OCI-LY7 (cell line): ENCODE results near the gene AKAP13. TPM values are rescaled to one million over a fixed set of nuclear protein-coding genes. Genes with fewer than 3 reads are reported as not detected.

Experiments
- BruUV-seq: library from RNA; stranded (reverse); fragments of 400-500 nt; replicated peaks from 2 replicates; lab custom pipeline; 2021; lab: Mats Ljungman, UMichigan
- CTCF ChIA-PET: fragments of 300-600 bp; sonication (Branson Sonifier 250); formaldehyde crosslinking; loops from one replicate; lab custom pipeline; 2022; ENCODE audit warnings: antibody characterized with exemption; ENCODE audit not compliant: unreplicated experiment; lab: Charles Lee
- POLR2A ChIA-PET: fragments of 300-600 bp; sonication (Branson Sonifier 250); formaldehyde crosslinking; loops from one replicate; lab custom pipeline; 2022; ENCODE audit warnings: antibody characterized with exemption; lab: Charles Lee
- DNase-seq: peaks from one replicate; pipeline ENCODE4 v3.0.0-alpha.2; 2015; ENCODE audit warnings: low spot score
- H2AFZ ChIP-seq: fragments of 200-600 bp; sonication (generic), shearing (Covaris generic); 2 replicates; pipeline ENCODE4 v1.6.1; 2014; ENCODE audit warnings: mild to moderate bottlenecking, antibody characterized with exemption, low read length, moderate library complexity
- H3K27ac ChIP-seq: fragments of 200-600 bp; sonication (generic); 2 replicates; pipeline ENCODE4 v1.5.1; 2014; ENCODE audit warnings: mixed run types, low read depth, mild to moderate bottlenecking, moderate library complexity, low read length, inconsistent platforms; ENCODE audit not compliant: poor library complexity, severe bottlenecking
- H3K36me3 ChIP-seq: fragments of 200-600 bp; sonication (generic); 2 replicates; pipeline ENCODE4 v1.6.1; 2014; ENCODE audit warnings: mild to moderate bottlenecking, antibody characterized with exemption, low read length, moderate library complexity, mixed read lengths; ENCODE audit not compliant: insufficient read depth
- H3K4me1 ChIP-seq: fragments of 200-600 bp; sonication (generic); 2 replicates; pipeline ENCODE4 v1.5.1; 2014; ENCODE audit warnings: mild to moderate bottlenecking, low read length; ENCODE audit not compliant: insufficient read depth, poor library complexity, severe bottlenecking
- H3K4me2 ChIP-seq: fragments of 200-600 bp; sonication (generic); 2 replicates; pipeline ENCODE4 v1.6.1; 2014; ENCODE audit warnings: mild to moderate bottlenecking, low read length
- H3K4me3 ChIP-seq: fragments of 200-600 bp; sonication (generic); 2 replicates; pipeline ENCODE4 v1.5.1; 2014; ENCODE audit warnings: mild to moderate bottlenecking, low read depth, low read length; ENCODE audit not compliant: poor library complexity, severe bottlenecking
- H3K79me2 ChIP-seq: fragments of 200-600 bp; sonication (generic); 2 replicates; pipeline ENCODE4 v1.6.1; 2016; ENCODE audit warnings: low read depth, mild to moderate bottlenecking, low read length, moderate library complexity, mixed read lengths; ENCODE audit not compliant: insufficient read depth
- H3K9me2 ChIP-seq: fragments of 200-600 bp; sonication (generic); 2 replicates; pipeline ENCODE4 v1.6.1; 2016; ENCODE audit warnings: mild to moderate bottlenecking, low read length, mixed read lengths; ENCODE audit not compliant: insufficient read depth
- H3K9me3 ChIP-seq: fragments of 200-600 bp; sonication (generic); 2 replicates; pipeline ENCODE4 v1.6.1; 2014; ENCODE audit warnings: mild to moderate bottlenecking, mixed run types, low read length, mixed read lengths
- H4K20me1 ChIP-seq: fragments of 200-600 bp; sonication (generic); 2 replicates; pipeline ENCODE4 v1.6.1; 2014; ENCODE audit warnings: mild to moderate bottlenecking, antibody characterized with exemption, low read length, moderate library complexity, mixed read lengths; ENCODE audit not compliant: insufficient read depth
- EZH2phosphoT487 ChIP-seq: fragments of 200-600 bp; sonication (generic); IDR thresholded peaks from 2 replicates; pipeline ENCODE4 v1.6.1; 2018; ENCODE audit warnings: low read depth, borderline replicate concordance, mild to moderate bottlenecking, mixed run types, antibody characterized with exemption, low read length, moderate library complexity, mixed read lengths
- intact Hi-C: fragments of 100-400 bp; cut with micrococcal nuclease; formaldehyde crosslinking; loops from one replicate; pipeline ENCODE4 v1.10.0; 2022; ENCODE audit not compliant: unreplicated experiment
- total RNA-seq, 2 experiments: library from RNA; depleted of rRNA in 1 of 2; stranded (reverse); fragments of >200 nt in 1 of 2; shearing (Covaris generic) in 1 of 2; gene quantifications; 2 replicates each; pipeline ENCODE4 v1.2.3, GENCODE V29; 2014 to 2022
- TF ChIP-seq, protein P1 (sequence below): fragments of 200-600 bp; sonication (generic); conservative IDR thresholded peaks from 2 replicates; pipeline ENCODE4 v1.5.1; 2014; ENCODE audit warnings: mild to moderate bottlenecking, antibody characterized with exemption, low read length, moderate library complexity, mixed read lengths

Gene AKAP13
- total RNA-seq, 2 experiments from 2014 or later: 140 to 250 TPM

- no peak overlapping the region for H3K4me3 ChIP-seq
- POLR2A ChIA-PET: interaction anchor here (1.3 kb wide), 1 partner anchor 8 kb away, joined by 3 read pairs; no protein-coding TSS in a partner anchor
- H3K4me1 ChIP-seq: peaks cover 21% of the 10 kb centered on the region
Measured at GRCh38 chr15:85792102-85792731, 411.8 kb downstream of the AKAP13 start.

DNA sequence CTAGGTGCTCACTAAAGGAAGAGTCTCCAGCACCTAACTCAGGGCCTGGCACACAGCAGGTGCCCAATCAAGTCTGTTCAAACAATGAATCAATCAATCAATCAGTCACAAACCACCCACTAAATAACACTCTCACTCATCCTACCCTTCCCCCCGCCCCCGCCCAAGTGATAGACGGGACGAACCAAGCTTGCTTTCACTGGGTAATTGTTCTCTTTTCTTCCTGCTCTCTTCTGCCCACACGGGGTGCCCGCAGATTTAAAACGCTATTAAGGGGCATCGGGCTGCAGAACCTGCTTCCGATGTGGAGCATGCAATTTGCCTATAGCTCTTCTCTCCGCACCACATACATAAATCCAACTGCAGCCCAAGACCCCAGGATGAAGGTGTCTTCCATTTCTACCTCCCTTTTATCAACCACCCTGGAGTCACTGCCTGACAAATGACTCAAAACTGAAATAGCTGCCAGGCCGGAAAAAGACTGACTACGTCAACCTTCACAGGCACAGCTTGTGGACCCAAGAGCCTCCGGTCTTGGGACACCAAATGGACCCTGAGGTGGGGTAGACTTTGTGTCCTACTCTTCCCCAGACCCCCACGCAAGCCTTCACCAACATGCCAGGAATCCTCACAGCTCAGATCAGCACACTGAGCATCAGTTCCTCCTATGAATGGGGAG, 412.6 kb downstream of the AKAP13 start:
- ChIA-PET CTCF (interaction anchor here (0.6 to 1.3 kb wide), 2 partner anchors 15 to 80 kb away, joined by 3 to 4 read pairs; no protein-coding TSS in a partner anchor), POLR2A (no interaction called here)
- no peaks in the 10 kb centered on the region for H3K36me3 ChIP-seq
- no TSS peak for BruUV-seq
- H3K9me3 ChIP-seq: no peaks in the 10 kb centered on the region
- H3K79me2 ChIP-seq: peaks cover 7% of the 10 kb centered on the region; the same call in 1 of the 2 replicates
- H4K20me1 ChIP-seq: no peaks in the 10 kb centered on the region
- DNase-seq: no peak
- no peak for TF ChIP-seq EZH2phosphoT487
- TF ChIP-seq, protein P1, sequence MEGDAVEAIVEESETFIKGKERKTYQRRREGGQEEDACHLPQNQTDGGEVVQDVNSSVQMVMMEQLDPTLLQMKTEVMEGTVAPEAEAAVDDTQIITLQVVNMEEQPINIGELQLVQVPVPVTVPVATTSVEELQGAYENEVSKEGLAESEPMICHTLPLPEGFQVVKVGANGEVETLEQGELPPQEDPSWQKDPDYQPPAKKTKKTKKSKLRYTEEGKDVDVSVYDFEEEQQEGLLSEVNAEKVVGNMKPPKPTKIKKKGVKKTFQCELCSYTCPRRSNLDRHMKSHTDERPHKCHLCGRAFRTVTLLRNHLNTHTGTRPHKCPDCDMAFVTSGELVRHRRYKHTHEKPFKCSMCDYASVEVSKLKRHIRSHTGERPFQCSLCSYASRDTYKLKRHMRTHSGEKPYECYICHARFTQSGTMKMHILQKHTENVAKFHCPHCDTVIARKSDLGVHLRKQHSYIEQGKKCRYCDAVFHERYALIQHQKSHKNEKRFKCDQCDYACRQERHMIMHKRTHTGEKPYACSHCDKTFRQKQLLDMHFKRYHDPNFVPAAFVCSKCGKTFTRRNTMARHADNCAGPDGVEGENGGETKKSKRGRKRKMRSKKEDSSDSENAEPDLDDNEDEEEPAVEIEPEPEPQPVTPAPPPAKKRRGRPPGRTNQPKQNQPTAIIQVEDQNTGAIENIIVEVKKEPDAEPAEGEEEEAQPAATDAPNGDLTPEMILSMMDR: no peak
- no peak overlapping the region for H2AFZ ChIP-seq
- H3K4me3 ChIP-seq: peak overlapping the region; percentile 90
- peak overlapping the region; percentile 98 for H3K4me2 ChIP-seq
- H3K9me2 ChIP-seq: no peaks in the 10 kb centered on the region
- intact Hi-C loops: loop anchor here (5.0 kb wide), 2 partner anchors 49 to 51 kb away; no protein-coding TSS in a partner anchor
- peaks cover 21% of the 10 kb centered on the region for H3K4me1 ChIP-seq
- H3K27ac ChIP-seq: no peak overlapping the region

More at GRCh38 chr15:85792102-85792731, 411.8 kb downstream of the AKAP13 start:
- no TSS peak for BruUV-seq
- no peaks in the 10 kb centered on the region for H3K36me3 ChIP-seq
- no peak overlapping the region for H3K4me2 ChIP-seq
- H4K20me1 ChIP-seq: no peaks in the 10 kb centered on the region
- no peak for DNase-seq
- CTCF ChIA-PET: interaction anchor here (1.3 kb wide), 1 partner anchor 14 kb away, joined by 4 read pairs; no protein-coding TSS in a partner anchor
- H3K27ac ChIP-seq: no peak overlapping the region
- no peaks in the 10 kb centered on the region for H3K9me3 ChIP-seq
- intact Hi-C loops: loop anchor here (5.0 kb wide), 2 partner anchors 50 kb away; no protein-coding TSS in a partner anchor
- no peaks in the 10 kb centered on the region for H3K9me2 ChIP-seq
- no peak for TF ChIP-seq EZH2phosphoT487
- TF ChIP-seq, protein P1: no peak
- no peak overlapping the region for H2AFZ ChIP-seq
- H3K79me2 ChIP-seq: peaks cover 7% of the 10 kb centered on the region; the same call in 1 of the 2 replicates
